ENCODE data around the gene BPIFB3. TPM values are rescaled to one million over a fixed set of nuclear protein-coding genes. Genes with fewer than 3 reads are reported as not detected.

Gene BPIFB3
- total RNA-seq, 1 experiment from 2014 or later, result not detected

DNA sequence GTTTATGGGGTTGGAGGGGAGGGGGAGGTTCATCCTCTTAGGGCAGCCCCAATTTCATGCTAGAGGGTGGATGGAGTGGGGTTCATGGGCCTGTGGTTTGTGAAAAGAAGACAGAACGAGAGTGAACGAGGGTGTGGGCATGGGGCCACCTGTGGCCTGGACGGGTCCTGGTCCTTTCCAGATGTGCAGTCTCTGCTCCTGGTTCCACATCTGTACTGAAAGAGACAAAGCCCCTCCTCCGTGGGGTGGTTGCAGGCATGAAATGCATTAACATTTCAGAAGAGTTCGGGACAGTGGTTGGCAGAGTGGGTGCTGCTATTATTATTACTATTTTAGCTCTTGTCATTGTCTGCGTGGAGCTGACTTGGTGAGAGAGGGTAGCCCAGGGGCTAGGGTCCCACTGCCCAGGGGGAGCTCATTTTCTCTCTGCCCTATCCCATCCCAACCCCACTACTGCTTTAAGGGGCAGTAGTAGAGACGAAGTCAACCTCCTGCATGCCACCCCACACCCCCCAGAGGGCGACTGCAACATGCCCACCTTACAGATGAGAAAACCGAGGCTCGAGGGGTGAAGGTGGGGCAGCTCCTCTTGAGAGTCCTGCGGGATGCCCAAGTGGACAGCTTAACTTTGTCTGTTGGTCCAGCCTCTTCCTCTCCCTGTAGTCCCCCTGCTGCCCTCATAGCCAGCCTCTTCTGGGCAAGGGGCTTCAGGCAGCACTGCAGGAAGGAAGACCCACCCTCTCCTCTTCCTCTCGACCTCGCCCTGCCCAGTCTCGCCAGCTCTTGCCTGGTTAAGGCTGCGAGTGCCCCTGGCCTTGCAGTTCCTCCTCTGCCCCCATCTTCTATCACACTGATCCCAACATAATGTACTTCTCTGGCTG, 37.8 kb upstream of the BPIFB3 start:
- no peak for DNase-seq (ENCODE audit: low spot score)

DNA sequence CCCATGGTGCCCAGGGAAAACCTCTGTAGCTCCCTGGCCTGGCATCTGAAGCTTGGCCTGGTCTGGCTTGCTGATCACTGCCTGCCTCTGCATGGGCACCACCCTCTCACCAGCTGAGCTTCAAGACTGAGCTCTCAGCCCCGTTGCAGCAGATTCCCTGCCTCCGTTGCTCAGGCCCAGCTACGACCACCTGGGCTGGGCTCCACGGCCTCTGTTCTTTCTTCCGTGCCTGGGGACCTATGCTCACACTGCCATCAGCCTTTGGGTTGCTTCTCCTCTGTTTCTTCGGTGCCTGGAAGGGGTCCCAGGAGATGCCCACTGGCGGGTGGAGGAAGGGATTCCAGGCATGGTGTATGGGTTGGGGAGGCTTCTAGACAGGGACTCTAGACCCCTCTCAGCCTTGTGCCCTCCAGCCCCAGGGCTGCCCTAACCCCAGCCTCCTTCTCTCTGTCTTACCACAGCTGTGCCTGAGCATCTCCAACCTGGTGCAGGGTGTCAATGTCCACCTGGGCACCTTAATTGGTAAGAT, 37.1 kb upstream of the BPIFB3 start:
- DNase-seq (ENCODE audit: low spot score), result no peak

DNA sequence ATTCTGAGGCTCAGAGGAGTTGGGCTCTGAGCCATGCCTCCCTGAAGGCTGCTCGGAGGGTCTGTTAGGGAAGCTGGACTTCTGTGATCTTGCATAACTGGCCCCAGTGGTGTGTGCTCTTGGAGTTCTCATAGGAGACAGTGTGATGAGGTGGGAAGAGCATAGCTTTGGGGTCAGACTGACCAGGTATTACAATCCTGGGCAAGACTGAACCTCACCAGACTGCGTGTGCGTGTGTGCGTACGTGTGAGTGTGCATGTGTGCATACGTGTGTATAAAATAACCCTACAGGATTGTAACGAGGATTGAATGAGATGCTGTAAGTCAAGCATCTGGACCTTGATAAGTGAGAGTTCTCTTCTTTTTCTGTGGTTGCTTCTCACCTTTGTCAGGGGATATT, 36.2 kb upstream of the BPIFB3 start:
- no peak for DNase-seq (ENCODE audit: low spot score)

DNA sequence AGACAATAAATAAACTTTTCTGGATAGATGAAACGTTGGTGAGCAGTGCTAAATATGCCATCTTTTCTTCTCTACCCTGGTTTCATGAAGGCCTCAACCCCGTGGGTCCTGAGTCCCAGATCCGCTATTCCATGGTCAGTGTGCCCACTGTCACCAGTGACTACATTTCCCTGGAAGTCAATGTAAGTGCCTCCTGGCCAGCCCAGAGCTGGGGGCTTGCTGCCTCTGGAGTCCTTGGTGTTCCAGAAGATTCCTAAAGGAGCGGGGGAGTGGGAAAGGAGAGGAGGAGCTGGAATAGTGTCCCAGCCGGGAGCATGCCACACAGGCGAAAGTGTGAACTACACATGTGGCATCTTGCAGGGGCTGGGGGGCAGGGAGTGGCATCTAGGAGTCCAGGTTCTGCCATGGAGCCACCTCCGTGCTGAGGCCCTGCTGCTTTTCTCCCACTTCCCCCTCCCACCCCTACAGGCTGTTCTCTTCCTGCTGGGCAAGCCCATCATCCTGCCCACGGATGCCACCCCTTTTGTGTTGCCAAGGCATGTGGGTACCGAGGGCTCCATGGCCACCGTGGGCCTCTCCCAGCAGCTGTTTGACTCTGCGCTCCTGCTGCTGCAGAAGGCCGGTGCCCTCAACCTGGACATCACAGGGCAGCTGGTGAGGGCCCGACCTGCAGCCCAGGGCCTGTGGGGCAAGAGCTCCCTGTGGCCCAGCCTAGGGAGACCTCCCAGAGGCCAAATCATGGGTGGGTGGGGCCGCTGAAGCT, 35.4 kb upstream of the BPIFB3 start:
- no peak for DNase-seq (ENCODE audit: low spot score)

DNA sequence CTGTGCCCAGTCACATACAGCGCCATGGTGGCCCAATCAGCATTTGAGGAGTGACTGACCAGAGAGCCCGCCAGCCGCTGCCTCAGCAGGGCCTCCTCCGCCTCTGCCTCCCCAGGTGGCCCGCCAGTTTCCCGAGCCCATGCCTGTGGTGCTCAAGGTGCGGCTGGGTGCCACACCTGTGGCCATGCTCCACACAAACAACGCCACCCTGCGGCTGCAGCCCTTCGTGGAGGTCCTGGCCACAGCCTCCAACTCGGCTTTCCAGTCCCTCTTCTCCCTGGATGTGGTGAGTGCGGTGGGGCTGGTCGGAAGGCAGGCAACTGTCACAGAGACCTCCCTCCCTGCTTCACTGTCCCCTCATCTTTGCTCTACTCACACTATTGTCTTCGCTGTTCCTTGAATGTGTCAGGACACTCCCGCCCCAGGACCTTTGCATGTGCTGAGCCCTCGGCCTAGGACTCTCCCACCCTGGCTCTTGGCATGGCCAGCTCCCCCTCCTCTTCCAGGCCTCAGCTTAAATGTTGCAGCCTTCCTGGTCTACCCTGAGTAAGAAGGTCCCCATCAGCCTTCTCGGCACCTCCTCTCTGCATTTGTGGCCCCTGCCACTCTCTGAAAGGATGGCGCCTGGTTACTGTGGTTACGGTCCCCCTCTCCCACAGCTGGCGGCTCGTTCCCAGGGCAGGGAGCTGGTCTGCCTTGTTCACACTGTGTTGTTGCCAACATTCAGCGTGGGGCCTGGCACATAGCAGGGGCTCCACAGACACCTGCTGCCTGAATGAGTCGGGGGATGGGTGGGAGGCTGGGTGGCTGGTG, 34.0 kb upstream of the BPIFB3 start:
- DNase-seq (ENCODE audit: low spot score), result no peak

DNA sequence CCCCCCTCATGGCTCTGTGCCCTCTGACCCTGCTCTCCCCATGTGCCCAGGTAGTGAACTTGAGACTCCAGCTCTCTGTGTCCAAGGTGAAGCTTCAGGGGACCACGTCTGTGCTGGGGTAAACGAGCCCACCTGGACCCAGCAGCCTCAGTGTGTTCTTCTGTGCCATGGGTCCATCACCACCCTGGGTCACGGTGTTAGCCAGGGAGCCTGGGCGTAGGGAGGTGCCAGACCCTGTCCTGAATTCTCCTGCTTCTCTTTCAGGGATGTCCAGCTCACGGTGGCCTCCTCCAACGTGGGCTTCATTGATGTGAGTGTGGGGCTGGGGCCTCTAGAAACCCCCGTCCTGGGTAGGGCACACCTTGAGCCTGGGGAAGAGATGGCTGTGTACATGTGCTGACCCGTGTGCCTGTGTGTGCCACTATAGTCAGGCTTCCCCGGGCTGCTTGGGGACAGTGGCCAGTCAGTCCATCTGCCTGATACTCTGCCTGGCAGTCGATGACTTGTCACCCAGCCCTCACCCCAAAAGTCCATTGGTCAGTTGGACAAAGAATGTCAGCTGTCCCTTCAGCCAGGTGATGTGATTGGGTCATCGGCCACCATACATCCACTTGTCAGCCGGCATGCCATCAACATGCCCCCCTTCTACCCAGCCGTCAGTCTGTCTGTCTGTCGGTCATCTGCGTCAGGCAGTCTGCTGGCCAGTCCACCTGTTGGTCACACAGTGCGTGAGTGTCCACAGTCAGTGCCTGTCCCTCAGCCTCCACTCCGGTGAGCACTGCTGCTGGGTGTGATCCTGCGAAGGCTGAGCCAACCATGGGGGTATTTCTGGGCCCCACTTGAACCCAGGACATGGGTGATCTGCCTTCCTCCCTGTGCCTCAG, 33.2 kb upstream of the BPIFB3 start:
- DNase-seq (ENCODE audit: low spot score), result no peak

DNA sequence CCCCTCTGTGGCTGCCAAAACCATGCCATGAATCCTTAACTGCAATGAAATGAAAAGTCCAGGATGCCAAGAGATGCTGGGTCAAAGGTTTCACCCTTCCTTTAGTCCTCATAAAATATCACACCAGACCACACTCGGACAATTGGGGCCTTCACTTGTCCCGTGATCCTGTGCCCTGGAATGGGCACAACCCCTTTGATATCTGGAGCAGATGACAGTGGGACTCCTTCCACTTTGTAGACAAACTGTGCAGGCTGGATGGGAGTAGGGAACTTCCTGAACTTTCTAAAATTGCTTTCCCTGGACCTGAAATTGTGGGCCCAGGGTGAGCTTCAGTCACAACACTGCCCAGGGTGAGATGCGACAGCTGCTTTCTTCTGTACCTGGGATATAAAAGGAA, 31.8 kb upstream of the BPIFB3 start:
- DNase-seq (ENCODE audit: low spot score), result no peak

DNA sequence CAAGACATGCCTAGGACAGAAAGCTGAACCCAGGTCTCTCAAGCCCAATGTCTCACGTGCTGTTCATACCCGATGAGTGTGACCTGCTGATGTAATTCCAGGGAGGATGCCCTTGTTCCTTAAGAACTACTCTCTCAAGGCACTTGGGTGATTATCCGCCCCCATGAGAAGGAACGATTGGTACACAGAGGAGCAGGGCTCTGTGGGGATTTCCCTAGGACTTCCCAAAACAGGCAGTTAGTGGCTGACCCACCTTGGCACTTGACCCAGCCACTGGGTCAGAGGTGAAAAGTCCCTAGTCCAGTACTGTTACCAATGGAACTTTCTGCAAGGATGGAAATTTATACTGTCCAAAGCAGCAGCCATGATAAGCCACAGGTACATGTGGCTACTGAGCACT, 31.4 kb upstream of the BPIFB3 start:
- DNase-seq (ENCODE audit: low spot score), result no peak

DNA sequence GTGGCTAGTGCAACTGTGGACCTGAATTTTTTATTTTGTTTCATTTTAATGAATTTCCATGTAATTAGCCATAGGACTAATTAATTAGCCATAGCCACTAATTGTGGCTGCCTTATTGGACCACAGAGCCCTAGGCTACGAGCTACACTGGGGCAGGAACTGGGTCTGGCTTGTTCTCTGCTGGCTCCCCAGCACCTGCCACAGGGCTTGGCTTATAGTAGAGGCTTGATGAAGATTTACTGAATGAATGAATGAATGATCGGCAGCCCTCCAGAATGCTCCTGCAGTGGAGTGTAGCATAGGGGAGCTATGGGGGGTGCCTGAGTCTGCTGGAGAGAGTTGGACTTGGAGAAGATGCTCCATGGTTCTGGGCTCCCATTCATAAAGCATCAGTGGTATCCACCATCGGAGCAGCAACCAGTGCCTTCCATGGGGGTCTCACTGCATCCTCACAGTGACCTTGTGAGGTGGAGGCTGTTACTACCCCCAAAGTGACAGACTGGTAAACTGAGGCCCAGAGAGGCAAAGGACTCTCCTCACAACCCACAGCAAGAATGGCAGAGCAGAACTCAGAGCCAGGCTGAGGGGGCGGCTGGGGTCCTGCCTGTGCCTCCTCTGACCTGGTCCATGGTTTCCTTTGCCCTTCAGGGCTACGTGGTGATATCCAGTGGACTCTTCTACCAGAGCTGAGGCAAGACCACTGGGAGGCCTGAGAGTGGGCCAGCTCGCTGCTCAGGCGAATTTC, 30.8 kb upstream of the BPIFB3 start:
- DNase-seq (ENCODE audit: low spot score), result no peak

DNA sequence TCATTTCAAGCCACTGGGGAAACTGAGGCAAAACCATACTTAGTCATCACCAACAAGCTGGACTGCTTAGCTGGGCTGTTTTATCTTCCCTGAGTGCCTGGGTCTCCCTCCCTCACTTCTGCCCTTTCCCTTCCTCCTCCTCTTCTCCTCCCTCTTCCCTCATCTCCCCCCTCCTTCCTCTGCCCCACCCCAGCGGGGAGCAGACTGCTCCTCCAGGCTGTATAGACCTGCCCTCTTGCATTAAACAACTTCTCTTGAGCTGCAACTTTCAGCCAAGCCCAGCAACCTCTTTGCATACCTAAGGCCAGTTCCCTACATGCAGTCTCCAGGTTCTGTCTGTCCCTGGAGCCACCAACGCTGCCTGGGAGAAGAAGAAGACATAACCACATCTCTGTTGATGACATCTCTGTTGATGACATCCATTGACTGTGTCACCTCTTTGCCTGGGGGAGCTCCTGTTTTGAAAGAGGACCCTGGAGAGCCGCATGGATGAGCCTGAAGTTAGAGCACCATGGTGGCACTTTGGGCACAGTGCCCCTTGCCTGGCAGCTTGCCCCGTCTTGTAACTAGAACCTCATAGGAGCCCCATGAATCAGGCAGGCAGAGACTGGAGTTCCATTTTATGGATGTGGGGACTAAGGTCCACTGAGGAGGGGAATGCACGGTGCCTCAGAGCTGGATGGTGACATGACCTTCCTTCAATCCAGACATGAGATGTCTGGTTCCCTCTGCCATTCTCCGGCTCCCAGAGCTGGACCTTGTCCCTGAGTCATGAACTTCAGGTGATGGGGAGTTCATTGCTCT, 30.1 kb upstream of the BPIFB3 start:
- no peak for DNase-seq (ENCODE audit: low spot score)

DNA sequence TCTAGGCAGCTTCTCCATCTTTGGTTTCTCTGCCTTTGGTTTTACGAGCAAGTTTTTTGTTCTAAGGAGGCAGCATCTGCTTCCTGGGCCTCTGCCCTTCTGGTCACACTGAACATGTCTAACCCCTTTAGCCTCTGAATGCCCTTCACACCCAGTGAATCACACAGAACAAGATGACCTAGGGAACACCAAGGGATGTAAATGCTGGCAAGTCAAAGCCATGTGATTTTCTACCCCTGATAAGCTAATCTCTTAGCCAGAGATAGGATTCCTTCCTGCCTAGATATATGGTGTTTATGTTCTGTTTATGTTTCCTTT, 29.5 kb upstream of the BPIFB3 start:
- no peak for DNase-seq (ENCODE audit: low spot score)

DNA sequence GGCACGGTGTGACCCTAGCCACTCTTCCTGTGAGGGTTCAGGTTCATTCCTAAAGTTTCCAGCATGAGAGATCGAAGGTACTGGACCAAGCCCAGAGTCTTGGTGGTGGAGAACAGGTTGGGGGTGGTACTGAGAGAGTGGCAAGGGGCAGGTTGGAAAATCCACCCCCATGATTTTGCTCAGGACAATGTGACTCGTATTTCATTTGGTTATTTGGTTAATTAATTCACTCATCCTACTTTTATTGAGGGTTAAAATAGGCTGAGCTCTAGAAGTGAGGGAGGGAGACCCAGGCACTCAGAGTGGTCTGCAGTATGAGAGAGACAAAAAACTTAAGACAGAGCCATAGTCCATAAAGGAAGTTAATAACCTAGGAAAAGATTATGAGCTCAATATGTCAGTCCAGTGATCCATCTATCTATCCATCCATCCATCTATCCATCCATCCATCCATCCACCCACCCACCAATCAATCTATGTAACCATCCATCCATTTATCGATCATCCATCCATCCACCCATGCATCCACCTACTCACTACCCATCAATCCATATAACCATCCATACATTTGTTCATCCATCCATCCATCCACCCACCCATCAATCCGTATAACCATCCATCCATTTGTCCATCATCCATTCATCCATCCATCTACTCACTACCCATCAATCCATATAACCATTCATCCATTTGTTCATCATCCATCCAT, 28.9 kb upstream of the BPIFB3 start:
- DNase-seq (ENCODE audit: low spot score), result no peak

DNA sequence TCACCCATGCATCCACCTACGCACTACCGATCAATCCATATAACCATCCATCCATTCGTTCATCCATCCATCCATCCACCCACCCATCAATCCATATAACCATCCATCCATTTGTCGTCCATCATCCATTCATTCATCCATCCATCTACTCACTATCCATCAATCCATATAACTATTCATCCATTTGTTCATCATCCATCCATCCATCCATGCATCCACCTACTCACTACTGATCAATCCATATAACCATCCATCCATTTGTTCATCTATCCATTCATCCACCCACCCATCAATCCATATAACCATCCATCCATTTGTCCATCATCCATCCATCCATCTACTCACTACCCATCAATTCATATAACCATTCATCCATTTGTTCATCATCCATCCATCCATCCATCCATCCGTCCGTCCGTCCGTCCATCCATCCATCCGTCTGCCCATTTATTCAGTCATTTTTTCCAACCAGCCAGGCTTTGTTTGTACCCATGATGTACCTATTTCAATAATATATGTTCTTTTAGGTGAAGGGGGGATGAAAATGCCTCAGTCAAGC, 28.3 kb upstream of the BPIFB3 start:
- no peak for DNase-seq (ENCODE audit: low spot score)

DNA sequence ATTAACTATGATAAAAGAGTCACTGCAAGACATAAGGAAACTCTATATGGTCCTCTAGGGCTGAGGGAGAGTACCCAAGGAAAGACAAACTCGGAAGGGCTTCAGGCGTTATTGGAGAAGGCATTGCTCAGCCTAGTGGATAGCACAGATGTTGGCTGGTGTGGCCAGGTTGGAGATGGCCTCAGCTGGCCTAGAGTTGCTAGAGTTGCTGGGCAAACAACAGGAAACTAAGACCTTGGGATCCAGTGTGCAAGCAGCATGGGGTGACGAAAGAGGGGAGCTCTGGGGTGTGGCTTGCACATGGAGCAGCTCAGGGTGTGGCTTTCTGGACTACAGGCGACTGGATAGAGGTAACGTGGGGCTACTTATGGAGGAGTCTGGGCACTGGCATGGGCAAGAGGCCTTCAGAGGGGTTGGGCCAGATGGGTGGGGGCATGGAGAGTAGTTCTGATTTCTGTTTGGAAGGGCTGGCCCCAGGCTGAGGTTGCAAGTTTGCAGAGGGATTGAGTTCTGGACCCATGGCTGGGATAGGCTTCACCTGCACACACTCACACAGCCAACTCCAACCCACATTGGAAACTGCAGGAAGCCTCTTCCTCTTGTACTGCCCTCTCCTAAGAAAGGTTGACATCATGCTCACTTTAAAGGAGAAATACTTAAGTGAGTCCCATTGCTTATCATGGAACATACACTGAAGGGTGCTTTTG, 27.5 kb upstream of the BPIFB3 start:
- DNase-seq (ENCODE audit: low spot score), result no peak

DNA sequence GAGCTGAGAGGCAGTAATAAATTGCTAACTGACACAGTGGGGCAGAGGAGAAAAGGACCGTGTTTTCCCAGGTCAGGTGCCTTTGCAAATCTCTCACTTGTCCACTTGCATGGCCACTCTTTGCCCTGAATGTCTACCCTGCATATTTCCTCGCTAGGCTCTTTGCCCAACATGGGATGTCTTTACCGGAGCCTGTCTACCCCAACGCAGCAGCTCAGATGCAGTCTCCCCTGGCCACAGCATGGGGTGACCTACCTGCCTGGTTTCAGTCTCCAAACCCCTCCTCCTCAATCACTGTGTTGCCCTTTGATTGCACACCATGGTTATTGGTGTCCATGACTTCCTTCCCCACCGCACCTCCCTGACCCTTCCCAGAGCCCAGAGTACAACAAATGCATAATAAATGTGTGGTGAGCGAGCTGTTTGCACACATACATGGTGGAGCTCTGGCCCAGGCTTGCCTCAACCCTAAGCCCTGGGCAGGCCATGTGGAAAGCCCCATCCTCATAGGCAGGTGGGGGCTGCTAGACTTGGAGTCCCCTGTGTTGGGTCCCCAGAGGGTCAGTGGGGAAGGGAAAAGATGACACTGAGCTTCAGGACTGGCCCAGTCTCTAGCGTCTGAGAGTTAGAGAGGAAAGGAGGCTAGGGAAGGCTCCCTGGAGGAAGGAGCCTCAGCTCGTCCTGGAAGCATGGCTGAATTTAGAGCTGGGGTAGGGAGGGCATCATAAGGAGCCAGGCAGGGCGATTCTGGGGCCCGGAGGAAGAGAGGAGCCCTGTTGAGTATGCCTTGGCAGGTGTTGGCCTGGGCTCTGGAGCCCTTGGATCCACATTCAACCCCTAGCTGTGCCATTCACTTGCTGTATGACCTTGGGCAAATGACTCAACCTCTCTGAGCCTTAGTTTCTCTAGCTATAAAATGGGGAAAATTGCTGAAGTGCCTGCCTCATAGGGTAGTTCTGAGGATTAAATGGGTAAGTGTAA, 26.6 kb upstream of the BPIFB3 start:
- no peak for DNase-seq (ENCODE audit: low spot score)

Data from A172 (cell line).